H1 (cell line): ENCODE measurements around the gene SLC26A11. TPM values are rescaled to one million over a fixed set of nuclear protein-coding genes. Genes with fewer than 3 reads are reported as not detected.

Experiments used
- CTCF ChIA-PET: fragments of 300-600 bp; sonication (Branson Sonifier 250); formaldehyde crosslinking; loops from one replicate; lab custom pipeline; 2021; ENCODE audit not compliant: partially characterized antibody; lab: Charles Lee
- POLR2A ChIA-PET: fragments of 300-600 bp; sonication (Branson Sonifier 250); formaldehyde crosslinking; loops from one replicate; lab custom pipeline; 2021; ENCODE audit warnings: inconsistent platforms; ENCODE audit not compliant: partially characterized antibody; lab: Charles Lee
- DNase-seq, 2 experiments: peaks; one replicate each; pipeline versions ENCODE4 v3.0.0 to v3.0.0-alpha.2; 2010 to 2022; ENCODE audit warnings: low spot score in 2 of 2, low read depth in 1 of 2, mixed read lengths in 1 of 2
- FAIRE-seq: peaks from 2 replicates; lab custom pipeline; 2011; peaks lifted over from hg19 to GRCh38; lab: Jason Lieb, UNC
- H2AFZ ChIP-seq: 2 replicates; pipeline ENCODE4 v1.8.1; 2012; ENCODE audit warnings: low read length, inconsistent platforms
- H2AK5ac ChIP-seq: 2 replicates; pipeline ENCODE4 v1.6.1; 2013; ENCODE audit warnings: low read depth, low read length
- H2BK120ac ChIP-seq: replicated peaks from 2 replicates; pipeline ENCODE3; 2013; ENCODE audit warnings: low read depth, low read length, inconsistent platforms
- H2BK12ac ChIP-seq: 2 replicates; pipeline ENCODE4 v1.6.1; 2013; ENCODE audit warnings: low read depth, low read length
- H2BK15ac ChIP-seq: 2 replicates; pipeline ENCODE4 v1.6.1; 2013; ENCODE audit warnings: low read length
- H2BK20ac ChIP-seq: 2 replicates; pipeline ENCODE4 v1.6.1; 2013; ENCODE audit warnings: low read length
- H2BK5ac ChIP-seq: 2 replicates; pipeline ENCODE4 v1.6.1; 2013; ENCODE audit warnings: low read depth, low read length
- H3K14ac ChIP-seq: 2 replicates; pipeline ENCODE4 v1.6.1; 2013; ENCODE audit warnings: inconsistent platforms; ENCODE audit not compliant: insufficient read length
- H3K18ac ChIP-seq: 2 replicates; pipeline ENCODE4 v1.6.1; 2013; ENCODE audit warnings: low read length; ENCODE audit errors: extremely low read depth
- H3K23ac ChIP-seq: 2 replicates; pipeline ENCODE4 v1.6.1; 2013; ENCODE audit warnings: inconsistent platforms; ENCODE audit not compliant: insufficient read length
- H3K23me2 ChIP-seq: 2 replicates; pipeline ENCODE4 v1.6.1; 2013; ENCODE audit warnings: low read depth, low read length
- H3K27ac ChIP-seq: 2 replicates; pipeline ENCODE4 v1.6.1; 2011; ENCODE audit warnings: low read depth, low read length, inconsistent platforms
- H3K27me3 ChIP-seq, 4 experiments: replicated peaks in 1 of 4; 1 replicate in 1 of 4; 2 replicates in 3 of 4; pipeline versions ENCODE4 v1.6.1 to v1.8.1; 2011 to 2013; ENCODE audit warnings: low read length in 3 of 4, mild to moderate bottlenecking in 3 of 4, inconsistent platforms in 2 of 4, mixed read lengths in 2 of 4, moderate library complexity in 1 of 4; ENCODE audit not compliant: control insufficient read depth in 3 of 4, insufficient read depth in 3 of 4; ENCODE audit errors: extremely low read depth in 1 of 4
- H3K36me3 ChIP-seq, 4 experiments: 2 replicates each; pipeline versions ENCODE4 v1.6.1 to v1.8.1; 2011 to 2013; ENCODE audit warnings: mild to moderate bottlenecking in 4 of 4, low read length in 3 of 4, moderate library complexity in 2 of 4, control low read depth in 1 of 4, inconsistent platforms in 1 of 4; ENCODE audit not compliant: insufficient read depth in 4 of 4, control insufficient read depth in 2 of 4
- H3K4ac ChIP-seq: replicated peaks from 2 replicates; pipeline ENCODE3; 2013; ENCODE audit warnings: low read length, low read depth, mixed read lengths, inconsistent platforms; ENCODE audit not compliant: insufficient read length
- H3K4me1 ChIP-seq, 4 experiments: replicated peaks in 1 of 4; 1 replicate in 1 of 4; 2 replicates in 3 of 4; pipeline versions ENCODE4 v1.6.1 to v1.8.1; 2011 to 2013; ENCODE audit warnings: low read length in 3 of 4, inconsistent platforms in 2 of 4, mixed read lengths in 1 of 4; ENCODE audit not compliant: insufficient read depth in 4 of 4, control insufficient read depth in 3 of 4
- H3K4me2 ChIP-seq, 2 experiments: 2 replicates each; pipeline versions ENCODE4 v1.6.1 to v1.8.1; 2011 to 2013; ENCODE audit warnings: low read depth in 2 of 2, low read length in 2 of 2, control low read depth in 1 of 2, inconsistent platforms in 1 of 2, mild to moderate bottlenecking in 1 of 2; ENCODE audit not compliant: insufficient read depth in 1 of 2
- H3K4me3 ChIP-seq, 4 experiments: fragments of 200-600, 300-600 bp in 1 of 4; sonication (generic), shearing (Covaris generic), sonication (Bioruptor Twin) in 1 of 4; 2 replicates each; pipeline versions ENCODE4 v1.5.1 to v1.8.1; 2011 to 2016; ENCODE audit warnings: low read length in 4 of 4, low read depth in 3 of 4, control low read depth in 2 of 4, inconsistent platforms in 2 of 4, mild to moderate bottlenecking in 2 of 4, mixed read lengths in 1 of 4, moderate library complexity in 1 of 4; ENCODE audit not compliant: insufficient read depth in 2 of 4; ENCODE audit errors: extremely low read depth in 1 of 4
- H3K56ac ChIP-seq: replicated peaks from 2 replicates; pipeline ENCODE3; 2013; ENCODE audit warnings: low read depth, mild to moderate bottlenecking, mixed read lengths, low read length, inconsistent platforms; ENCODE audit not compliant: insufficient read length
- H3K79me1 ChIP-seq: 2 replicates; pipeline ENCODE4 v1.6.1; 2013; ENCODE audit warnings: low read depth, low read length, control low read depth
- H3K79me2 ChIP-seq, 2 experiments: 2 replicates each; pipeline versions ENCODE4 v1.6.1 to v1.8.1; 2012 to 2013; ENCODE audit warnings: low read length in 2 of 2, mild to moderate bottlenecking in 2 of 2, inconsistent platforms in 1 of 2; ENCODE audit not compliant: insufficient read depth in 2 of 2, control insufficient read depth in 1 of 2
- H3K9ac ChIP-seq, 4 experiments: replicated peaks in 1 of 4; 1 replicate in 1 of 4; 2 replicates in 3 of 4; pipeline versions ENCODE4 v1.6.1 to v1.8.1; 2011 to 2013; ENCODE audit warnings: low read depth in 3 of 4, low read length in 3 of 4, control low read depth in 2 of 4, mild to moderate bottlenecking in 2 of 4, moderate library complexity in 2 of 4, inconsistent platforms in 1 of 4; ENCODE audit errors: extremely low read depth in 1 of 4
- H3K9me3 ChIP-seq, 2 experiments: 2 replicates each; pipeline versions ENCODE4 v1.6.1 to v1.8.1; 2012 to 2013; ENCODE audit warnings: mild to moderate bottlenecking in 2 of 2, moderate library complexity in 2 of 2, control low read depth in 1 of 2, inconsistent platforms in 1 of 2, low read depth in 1 of 2, low read length in 1 of 2, mixed read lengths in 1 of 2; ENCODE audit not compliant: insufficient read depth in 2 of 2
- H4K20me1 ChIP-seq, 2 experiments: replicated peaks in 1 of 2; 2 replicates each; pipeline versions ENCODE3 to v1.8.1; 2011 to 2013; ENCODE audit warnings: inconsistent platforms in 2 of 2, low read length in 2 of 2, mild to moderate bottlenecking in 1 of 2; ENCODE audit not compliant: insufficient read depth in 2 of 2, control insufficient read depth in 1 of 2
- H4K5ac ChIP-seq: 2 replicates; pipeline ENCODE4 v1.6.1; 2013; ENCODE audit warnings: low read length, low read depth, mixed read lengths, inconsistent platforms; ENCODE audit not compliant: insufficient read length
- H4K8ac ChIP-seq: 2 replicates; pipeline ENCODE4 v1.8.0; 2013; ENCODE audit warnings: mild to moderate bottlenecking, moderate library complexity, low read length, inconsistent platforms; ENCODE audit not compliant: insufficient read depth; ENCODE audit errors: extremely low read depth
- H4K91ac ChIP-seq: replicated peaks from 2 replicates; pipeline ENCODE3; 2013; ENCODE audit warnings: low read length, mixed read lengths, inconsistent platforms; ENCODE audit not compliant: insufficient read length
- BCL11A ChIP-seq, 2 experiments: IDR thresholded peaks; one replicate each; pipeline ENCODE4 v1.6.1; 2011; ENCODE audit warnings: low read depth in 2 of 2, low read length in 2 of 2, mild to moderate bottlenecking in 2 of 2
- CBX8 ChIP-seq: fragments of 300-800, 300-1000 bp; sonication (generic); IDR thresholded peaks from 2 replicates; pipeline ENCODE4 v1.7.1; 2016; ENCODE audit warnings: low read depth, low read length, borderline replicate concordance
- CTBP2 ChIP-seq: IDR thresholded peaks from 2 replicates; pipeline ENCODE4 v1.7.0; 2011; ENCODE audit warnings: borderline replicate concordance, mild to moderate bottlenecking, moderate library complexity, mixed read lengths, low read length; ENCODE audit not compliant: insufficient read depth, insufficient read length
- GABPA ChIP-seq: IDR thresholded peaks from 2 replicates; pipeline ENCODE4 v1.6.1; 2011; ENCODE audit warnings: mild to moderate bottlenecking, low read length, moderate library complexity, borderline replicate concordance; ENCODE audit not compliant: insufficient read depth
- JUND ChIP-seq: IDR thresholded peaks from 2 replicates; pipeline ENCODE4 v1.6.1; 2011; ENCODE audit warnings: mild to moderate bottlenecking, improper control_type of control experiment, low read length
- KDM5A ChIP-seq: fragments of 200-600 bp; IDR thresholded peaks from 2 replicates; pipeline ENCODE4 v1.7.1; 2012; ENCODE audit warnings: mild to moderate bottlenecking, low read length, inconsistent platforms, mixed read lengths
- MAFK ChIP-seq: IDR thresholded peaks from 2 replicates; pipeline ENCODE4 v1.6.1; 2012; ENCODE audit warnings: low read depth, mild to moderate bottlenecking, improper control_type of control experiment, low read length
- MAX ChIP-seq: IDR thresholded peaks from 2 replicates; pipeline ENCODE4 v1.6.1; 2012; ENCODE audit warnings: inconsistent platforms
- PHF8 ChIP-seq: fragments of 200-600 bp; sonication (generic); conservative IDR thresholded peaks from 2 replicates; pipeline ENCODE4 v1.7.1; 2012; ENCODE audit warnings: low read depth, mild to moderate bottlenecking, inconsistent platforms, low read length, moderate library complexity
- SP1 ChIP-seq: IDR thresholded peaks from 2 replicates; pipeline ENCODE4 v1.6.1; 2011; ENCODE audit warnings: low read depth, low read length
- ZNF274 ChIP-seq: IDR thresholded peaks from 2 replicates; pipeline ENCODE4 v1.7.0; 2012; ENCODE audit warnings: low read length, borderline replicate concordance; ENCODE audit errors: extremely low read depth
- WGBS, 2 experiments: shearing (Covaris generic) in 1 of 2; methylation state at CpG; one replicate each; pipeline versions ENCODE4 v1.1.6 to v1.1.7; 2013 to 2015; ENCODE audit warnings: low lambda C conversion rate in 2 of 2, mixed read lengths in 2 of 2, inconsistent platforms in 1 of 2, low coverage in 1 of 2, missing lambda C conversion rate in 1 of 2; ENCODE audit not compliant: insufficient replicate concordance in 2 of 2, insufficient coverage in 1 of 2, insufficient read length in 1 of 2; ENCODE audit errors: extremely low coverage in 1 of 2, missing lambda C conversion rate in 1 of 2; 5-methylcytosine and 5-hydroxymethylcytosine counted together
- polyA plus RNA-seq, 7 experiments: library from polyadenylated mRNA; depleted of rRNA in 3 of 7; stranded (reverse) in 5 of 7; unstranded in 2 of 7; fragments of >200 nt in 5 of 7; fragments of 200-250 nt in 2 of 7; gene quantifications; 1 replicate in 5 of 7; 2 replicates in 1 of 7; 4 replicates in 1 of 7; pipeline versions ENCODE4 v1.2.1 to v1.2.3, GENCODE V29; 2011 to 2013; ENCODE audit warnings: missing spikeins in 2 of 7, mixed read lengths in 2 of 7
- total RNA-seq: library from RNA; stranded (reverse); fragmentation: NEBNext Ultra II Directional; extraction: Animal tissue kit (Norgen Biotek cat#: 25700); gene quantifications from 2 replicates; pipeline ENCODE4 v1.2.1, GENCODE V29; 2021
- TF ChIP-seq, protein P1 (sequence below): IDR thresholded peaks from 2 replicates; pipeline ENCODE4 v1.6.1; 2012; ENCODE audit warnings: inconsistent platforms

The SLC26A11 gene
- total and polyA plus RNA-seq, 2 of the 8 experiments (the other 6 are each of a cell fraction or from before 2014, with no cell fraction given), result 15.5 to 25.9 TPM

GRCh38 chr17:80281516-80281915, 61.3 kb downstream of the SLC26A11 start:
- Histone ChIP-seq H2BK15ac (no peak overlapping the region), H3K79me2 (no peaks in the 10 kb centered on the region), H3K36me3 (peaks cover 0 to 2% (median 0%) of the 10 kb centered on the region in 4 experiments; a peak in 2 of 8 replicates), H3K9ac (no peak overlapping the region; a peak in 1 of 7 replicates), H3K23ac (no peak overlapping the region), H2BK5ac (no peak overlapping the region), H3K23me2 (peaks cover 8% of the 10 kb centered on the region; the same call in 1 of the 2 replicates), H4K5ac (no peak overlapping the region), H2AFZ (no peak overlapping the region), H2BK120ac (no peak overlapping the region), H4K91ac (no peak overlapping the region), H4K8ac (no peak overlapping the region), H3K27ac (no peak overlapping the region), H3K27me3 (no peaks in the 10 kb centered on the region), H3K4ac (no peak overlapping the region), H3K4me3 (no peak overlapping the region), H3K18ac (no peak overlapping the region), H3K4me2 (no peak overlapping the region), H2AK5ac (no peak overlapping the region), H3K4me1 (peaks cover 0 to 7% (median 3%) of the 10 kb centered on the region in 4 experiments; a peak in 4 of 7 replicates), H2BK20ac (no peak overlapping the region), H2BK12ac (no peak overlapping the region), H3K14ac (no peak overlapping the region), H3K56ac (peak overlapping the region; percentile 86), H4K20me1 (peaks cover 0 to 18% of the 10 kb centered on the region in 2 experiments), H3K9me3 (no peaks in the 10 kb centered on the region), H3K79me1 (peaks cover 8% of the 10 kb centered on the region; the same call in 1 of the 2 replicates)
- POLR2A ChIA-PET, result no interaction called here
- DNase-seq (no peak), FAIRE-seq (no peak)
- CTCF ChIA-PET, result interaction anchor here (0.9 kb wide), 1 partner anchor 84 kb away, joined by 3 read pairs; no protein-coding TSS in a partner anchor
- 89% methylated on average over 10 of the region's 10 CpGs; no CpG with 5 or more reads in 1 of the 2 experiments for WGBS, 2 experiments
- TF ChIP-seq GABPA (no peak), SP1 (no peak), MAX (no peak), CTBP2 (no peak), KDM5A (no peak), CBX8 (no peak), PHF8 (no peak), JUND (no peak), ZNF274 (no peak), MAFK (no peak), BCL11A (IDR thresholded peaks at IDR 0.05; ENCODE audit: low read depth in 2 of 2, low read length in 2 of 2) (no peak)
- TF ChIP-seq, protein P1, sequence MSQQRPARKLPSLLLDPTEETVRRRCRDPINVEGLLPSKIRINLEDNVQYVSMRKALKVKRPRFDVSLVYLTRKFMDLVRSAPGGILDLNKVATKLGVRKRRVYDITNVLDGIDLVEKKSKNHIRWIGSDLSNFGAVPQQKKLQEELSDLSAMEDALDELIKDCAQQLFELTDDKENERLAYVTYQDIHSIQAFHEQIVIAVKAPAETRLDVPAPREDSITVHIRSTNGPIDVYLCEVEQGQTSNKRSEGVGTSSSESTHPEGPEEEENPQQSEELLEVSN, result no peak
